DOHH2 (cell line): ENCODE data around the gene LRRC71.

Source experiments
- EZH2phosphoT487 ChIP-seq: fragments of 200-600 bp; sonication (generic); IDR thresholded peaks from 2 replicates; pipeline ENCODE4 v1.6.1; 2017; ENCODE audit warnings: borderline replicate concordance, mild to moderate bottlenecking, antibody characterized with exemption, low read length, moderate library complexity, mixed read lengths
- TF ChIP-seq, protein P1 (sequence below): fragments of 200-600 bp; sonication (generic); IDR thresholded peaks from one replicate; pipeline ENCODE4 v1.5.1; 2014; ENCODE audit warnings: antibody characterized with exemption, mild to moderate bottlenecking, low read depth, low read length; ENCODE audit not compliant: poor library complexity, severe bottlenecking

DNA sequence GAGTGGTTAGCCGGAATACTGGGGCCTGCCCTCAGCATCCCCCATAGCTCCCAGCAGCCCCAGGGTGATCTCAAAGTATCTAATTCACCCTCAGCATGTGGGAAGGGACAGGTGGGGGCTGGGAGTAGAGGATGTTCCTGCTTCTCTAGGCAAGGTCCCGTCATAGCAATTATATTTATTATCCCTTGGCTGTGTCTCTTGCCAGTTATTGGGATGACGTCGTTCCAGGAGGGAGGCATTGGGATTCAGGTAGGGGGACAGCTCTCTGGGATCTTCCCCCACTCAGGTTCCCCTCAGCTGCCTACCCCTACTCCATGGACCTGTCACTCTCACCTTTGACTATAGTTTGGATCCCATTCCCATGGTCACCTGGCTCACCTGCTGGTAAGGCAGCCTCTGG, 38.8 kb upstream of the LRRC71 start:
- TF ChIP-seq, protein P1, sequence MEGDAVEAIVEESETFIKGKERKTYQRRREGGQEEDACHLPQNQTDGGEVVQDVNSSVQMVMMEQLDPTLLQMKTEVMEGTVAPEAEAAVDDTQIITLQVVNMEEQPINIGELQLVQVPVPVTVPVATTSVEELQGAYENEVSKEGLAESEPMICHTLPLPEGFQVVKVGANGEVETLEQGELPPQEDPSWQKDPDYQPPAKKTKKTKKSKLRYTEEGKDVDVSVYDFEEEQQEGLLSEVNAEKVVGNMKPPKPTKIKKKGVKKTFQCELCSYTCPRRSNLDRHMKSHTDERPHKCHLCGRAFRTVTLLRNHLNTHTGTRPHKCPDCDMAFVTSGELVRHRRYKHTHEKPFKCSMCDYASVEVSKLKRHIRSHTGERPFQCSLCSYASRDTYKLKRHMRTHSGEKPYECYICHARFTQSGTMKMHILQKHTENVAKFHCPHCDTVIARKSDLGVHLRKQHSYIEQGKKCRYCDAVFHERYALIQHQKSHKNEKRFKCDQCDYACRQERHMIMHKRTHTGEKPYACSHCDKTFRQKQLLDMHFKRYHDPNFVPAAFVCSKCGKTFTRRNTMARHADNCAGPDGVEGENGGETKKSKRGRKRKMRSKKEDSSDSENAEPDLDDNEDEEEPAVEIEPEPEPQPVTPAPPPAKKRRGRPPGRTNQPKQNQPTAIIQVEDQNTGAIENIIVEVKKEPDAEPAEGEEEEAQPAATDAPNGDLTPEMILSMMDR, result no peak
- TF ChIP-seq EZH2phosphoT487, result no peak
